Measurements from ENCODE around the gene PCNX2.

DNA sequence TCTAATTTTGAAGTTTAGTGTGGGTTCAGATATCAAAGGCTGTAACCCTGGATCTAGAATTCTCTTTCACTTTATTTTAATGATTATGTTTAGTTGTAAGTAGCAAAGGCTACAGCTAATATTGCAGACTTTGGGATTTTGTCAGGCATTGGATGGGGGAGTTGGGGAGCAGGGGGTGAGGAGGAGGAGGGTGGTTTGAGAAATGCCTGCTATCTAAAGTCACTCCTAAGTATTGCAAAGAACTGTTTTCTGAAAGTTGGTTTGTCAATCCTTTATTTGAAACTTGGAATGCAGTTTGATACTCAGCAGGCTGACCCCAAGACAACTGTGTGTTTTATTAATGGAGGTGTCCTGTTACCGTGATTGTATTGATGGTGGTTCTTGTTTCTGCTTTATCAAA, 343.9 kb downstream of the PCNX2 start:
- TF ChIP-seq CEBPB (IDR thresholded peaks at IDR 0.05; ENCODE audit: borderline replicate concordance in 1 of 2, low read depth in 2 of 2, low read length in 2 of 2) (no peak), RAD51 (IDR thresholded peaks at IDR 0.05) (no peak), POLR2AphosphoS5 (IDR thresholded peaks at IDR 0.05; ENCODE audit: low read length) (no peak), CTCF (IDR thresholded peaks at IDR 0.05 in 2 of 3, conservative IDR thresholded peaks at IDR 0.05 in 1 of 3; ENCODE audit: control insufficient read depth in 2 of 3, extremely low read depth in 1 of 3, insufficient read depth in 1 of 3, low read depth in 3 of 3, low read length in 3 of 3) (no peak), PML (IDR thresholded peaks at IDR 0.05; ENCODE audit: low read length) (no peak), EED (IDR thresholded peaks at IDR 0.05; ENCODE audit: low read depth) (no peak), BRCA1 (IDR thresholded peaks at IDR 0.05; ENCODE audit: low read depth, low read length) (no peak), SMC3 (IDR thresholded peaks at IDR 0.05; ENCODE audit: borderline replicate concordance, low read length) (no peak), PKNOX1 (IDR thresholded peaks at IDR 0.05) (no peak)
- TF ChIP-seq, protein P1, sequence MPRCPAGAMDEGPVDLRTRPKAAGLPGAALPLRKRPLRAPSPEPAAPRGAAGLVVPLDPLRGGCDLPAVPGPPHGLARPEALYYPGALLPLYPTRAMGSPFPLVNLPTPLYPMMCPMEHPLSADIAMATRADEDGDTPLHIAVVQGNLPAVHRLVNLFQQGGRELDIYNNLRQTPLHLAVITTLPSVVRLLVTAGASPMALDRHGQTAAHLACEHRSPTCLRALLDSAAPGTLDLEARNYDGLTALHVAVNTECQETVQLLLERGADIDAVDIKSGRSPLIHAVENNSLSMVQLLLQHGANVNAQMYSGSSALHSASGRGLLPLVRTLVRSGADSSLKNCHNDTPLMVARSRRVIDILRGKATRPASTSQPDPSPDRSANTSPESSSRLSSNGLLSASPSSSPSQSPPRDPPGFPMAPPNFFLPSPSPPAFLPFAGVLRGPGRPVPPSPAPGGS (IDR thresholded peaks at IDR 0.05; ENCODE audit: borderline replicate concordance, insufficient read depth, low read depth, low read length, poor library complexity, severe bottlenecking): no peak

Measured in GM12878 (cell line).